ENCODE measurements around the gene DUOX1. TPM values are rescaled to one million over a fixed set of nuclear protein-coding genes. Genes with fewer than 3 reads are reported as not detected.
A peak's percentile ranks its signal among the peaks of the same experiment; 100 is the strongest.

DUOX1 gene
- polyA plus RNA-seq, 1 of the 3 experiments (the other 2 are of a cell fraction): not detected

DNA sequence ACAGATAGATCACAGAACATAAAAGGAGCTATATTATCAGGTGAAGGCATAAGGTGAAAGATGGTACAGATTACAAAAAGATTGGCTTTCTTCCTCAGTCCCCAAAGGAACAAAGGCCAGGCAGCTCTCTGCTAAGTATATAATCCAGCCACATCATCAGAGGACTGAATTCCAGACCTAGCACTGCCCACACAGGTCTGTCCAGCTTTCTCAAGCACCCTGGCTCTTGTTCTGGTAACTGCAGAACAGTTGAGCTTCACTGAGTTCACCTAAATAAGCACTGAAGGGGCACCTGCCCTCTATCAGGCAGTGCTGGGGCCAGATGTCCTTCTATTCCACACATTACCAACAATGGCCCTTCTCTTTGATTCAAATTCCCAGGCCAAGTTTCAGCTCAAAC lies 6.4 kb upstream of the DUOX1 start:
- Histone ChIP-seq H3F3A (replicated peaks; ENCODE audit: insufficient read depth) (no peaks in the 10 kb centered on the region), H2AFZ (ENCODE audit: low read depth) (no peak overlapping the region), H3K9me2 (no peaks in the 10 kb centered on the region), H3K9ac (no peak overlapping the region), H3K27ac (ENCODE audit: low read depth in 2 of 2, low read length in 1 of 2) (no peak overlapping the region), H3K9me3 (no peaks in the 10 kb centered on the region), H4K20me1 (ENCODE audit: insufficient read depth) (no peaks in the 10 kb centered on the region), H3K27me3 (ENCODE audit: insufficient read depth) (peaks cover 10% of the 10 kb centered on the region; the same call in 1 of the 2 replicates), H3K36me3 (replicated peaks in 1 of 2; ENCODE audit: control insufficient read depth in 1 of 2, insufficient read depth in 2 of 2, low read length in 1 of 2) (no peaks in the 10 kb centered on the region), H3K4me2 (no peak overlapping the region), H3K79me2 (ENCODE audit: insufficient read depth) (no peaks in the 10 kb centered on the region), H3K4me3 (ENCODE audit: low read depth in 2 of 2, low read length in 1 of 2) (no peak overlapping the region), H3K4me1 (ENCODE audit: control insufficient read depth in 1 of 2, insufficient read depth in 2 of 2, low read depth in 1 of 2, low read length in 1 of 2) (peaks cover 6% of the 10 kb centered on the region in 2 experiments; a peak in 3 of 4 replicates)
- CTCF ChIA-PET: interaction anchor here (0.9 to 1.2 kb wide), 2 partner anchors 9 to 78 kb away, joined by 3 read pairs; partner anchors contain the start of gene DUOXA2
- POLR2A ChIA-PET: no interaction called here
- TF ChIP-seq, protein P1, sequence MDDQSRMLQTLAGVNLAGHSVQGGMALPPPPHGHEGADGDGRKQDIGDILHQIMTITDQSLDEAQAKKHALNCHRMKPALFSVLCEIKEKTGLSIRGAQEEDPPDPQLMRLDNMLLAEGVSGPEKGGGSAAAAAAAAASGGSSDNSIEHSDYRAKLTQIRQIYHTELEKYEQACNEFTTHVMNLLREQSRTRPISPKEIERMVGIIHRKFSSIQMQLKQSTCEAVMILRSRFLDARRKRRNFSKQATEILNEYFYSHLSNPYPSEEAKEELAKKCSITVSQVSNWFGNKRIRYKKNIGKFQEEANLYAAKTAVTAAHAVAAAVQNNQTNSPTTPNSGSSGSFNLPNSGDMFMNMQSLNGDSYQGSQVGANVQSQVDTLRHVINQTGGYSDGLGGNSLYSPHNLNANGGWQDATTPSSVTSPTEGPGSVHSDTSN (IDR thresholded peaks at IDR 0.05): no peak
- TF ChIP-seq YY1 (IDR thresholded peaks at IDR 0.05; ENCODE audit: low read depth) (no peak), RFX5 (IDR thresholded peaks at IDR 0.05; ENCODE audit: low read length) (no peak), EZH2phosphoT487 (IDR thresholded peaks at IDR 0.05; ENCODE audit: borderline replicate concordance, low read depth) (no peak)
- TF ChIP-seq, protein P2, sequence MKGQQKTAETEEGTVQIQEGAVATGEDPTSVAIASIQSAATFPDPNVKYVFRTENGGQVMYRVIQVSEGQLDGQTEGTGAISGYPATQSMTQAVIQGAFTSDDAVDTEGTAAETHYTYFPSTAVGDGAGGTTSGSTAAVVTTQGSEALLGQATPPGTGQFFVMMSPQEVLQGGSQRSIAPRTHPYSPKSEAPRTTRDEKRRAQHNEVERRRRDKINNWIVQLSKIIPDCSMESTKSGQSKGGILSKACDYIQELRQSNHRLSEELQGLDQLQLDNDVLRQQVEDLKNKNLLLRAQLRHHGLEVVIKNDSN (IDR thresholded peaks at IDR 0.05; ENCODE audit: borderline replicate concordance, low read depth): no peak
- DNase-seq: no peak

DNA sequence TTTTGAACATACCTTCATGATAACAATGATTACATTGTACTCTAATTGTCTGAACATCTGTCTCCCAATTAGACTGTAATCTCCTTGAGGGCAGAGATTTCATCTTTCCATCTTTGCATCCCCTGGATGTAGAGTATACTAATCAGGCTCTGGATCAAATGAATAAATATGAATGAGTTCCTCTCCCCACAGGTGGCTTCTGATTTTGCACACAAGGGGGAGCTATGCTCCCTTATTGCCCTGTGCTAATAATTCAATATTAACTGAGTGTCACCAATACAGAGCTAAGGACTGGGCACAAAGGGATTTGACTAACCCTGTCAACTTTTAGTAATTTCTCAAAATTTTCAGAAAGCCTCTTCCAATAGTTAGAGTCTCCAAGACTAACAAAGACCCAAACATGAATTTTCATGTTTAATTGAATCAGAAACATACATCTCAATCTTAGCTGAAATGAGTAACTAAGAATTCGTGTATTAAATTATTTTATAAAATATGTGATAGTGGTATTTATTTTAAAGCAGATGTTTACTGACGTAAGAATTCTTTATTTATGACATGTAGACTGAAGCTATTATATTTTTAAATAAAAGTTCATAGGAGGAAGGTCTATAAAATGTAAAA lies 3.1 kb upstream of the DUOX1 start:
- no peaks in the 10 kb centered on the region for H4K20me1 ChIP-seq (ENCODE audit: insufficient read depth)
- no peak overlapping the region for H3K9ac ChIP-seq
- no peak for DNase-seq
- no peak overlapping the region for H3K27ac ChIP-seq (ENCODE audit: low read depth in 2 of 2, low read length in 1 of 2)
- ChIA-PET POLR2A (no interaction called here), CTCF (interaction anchor here (1.1 to 1.4 kb wide), 3 partner anchors 9 to 79 kb away, joined by 3 to 11 read pairs (median 8); no protein-coding TSS in a partner anchor)
- TF ChIP-seq JUND (IDR thresholded peaks at IDR 0.05): no peak
- TF ChIP-seq, protein P2 (IDR thresholded peaks at IDR 0.05; ENCODE audit: borderline replicate concordance, low read depth): no peak
- peak; percentile 50 for TF ChIP-seq RAD21 (IDR thresholded peaks at IDR 0.05; ENCODE audit: low read length)
- peak; percentile 30 for TF ChIP-seq SMC3 (IDR thresholded peaks at IDR 0.05; ENCODE audit: low read depth, low read length)
- TF ChIP-seq, protein P3, sequence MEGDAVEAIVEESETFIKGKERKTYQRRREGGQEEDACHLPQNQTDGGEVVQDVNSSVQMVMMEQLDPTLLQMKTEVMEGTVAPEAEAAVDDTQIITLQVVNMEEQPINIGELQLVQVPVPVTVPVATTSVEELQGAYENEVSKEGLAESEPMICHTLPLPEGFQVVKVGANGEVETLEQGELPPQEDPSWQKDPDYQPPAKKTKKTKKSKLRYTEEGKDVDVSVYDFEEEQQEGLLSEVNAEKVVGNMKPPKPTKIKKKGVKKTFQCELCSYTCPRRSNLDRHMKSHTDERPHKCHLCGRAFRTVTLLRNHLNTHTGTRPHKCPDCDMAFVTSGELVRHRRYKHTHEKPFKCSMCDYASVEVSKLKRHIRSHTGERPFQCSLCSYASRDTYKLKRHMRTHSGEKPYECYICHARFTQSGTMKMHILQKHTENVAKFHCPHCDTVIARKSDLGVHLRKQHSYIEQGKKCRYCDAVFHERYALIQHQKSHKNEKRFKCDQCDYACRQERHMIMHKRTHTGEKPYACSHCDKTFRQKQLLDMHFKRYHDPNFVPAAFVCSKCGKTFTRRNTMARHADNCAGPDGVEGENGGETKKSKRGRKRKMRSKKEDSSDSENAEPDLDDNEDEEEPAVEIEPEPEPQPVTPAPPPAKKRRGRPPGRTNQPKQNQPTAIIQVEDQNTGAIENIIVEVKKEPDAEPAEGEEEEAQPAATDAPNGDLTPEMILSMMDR (IDR thresholded peaks at IDR 0.05): peak; percentile 60
- no peak for TF ChIP-seq YY1 (IDR thresholded peaks at IDR 0.05; ENCODE audit: low read depth)
- TF ChIP-seq FOSL2 (IDR thresholded peaks at IDR 0.05; ENCODE audit: borderline replicate concordance, low read depth): no peak
- peaks cover 10% of the 10 kb centered on the region; the same call in 1 of the 2 replicates for H3K27me3 ChIP-seq (ENCODE audit: insufficient read depth)
- no peaks in the 10 kb centered on the region for H3K79me2 ChIP-seq (ENCODE audit: insufficient read depth)
- H3K4me1 ChIP-seq (ENCODE audit: control insufficient read depth in 1 of 2, insufficient read depth in 2 of 2, low read depth in 1 of 2, low read length in 1 of 2): peaks cover 0 to 3% of the 10 kb centered on the region in 2 experiments; a peak in 2 of 4 replicates
- H3K4me3 ChIP-seq (ENCODE audit: low read depth in 2 of 2, low read length in 1 of 2): peak overlapping the region in 1 of 2 experiments; percentile 9; a peak in 1 of 4 replicates
- no peaks in the 10 kb centered on the region for H3F3A ChIP-seq (replicated peaks; ENCODE audit: insufficient read depth)
- H2AFZ ChIP-seq (ENCODE audit: low read depth): no peak overlapping the region
- no peak overlapping the region for H3K4me2 ChIP-seq
- H3K9me2 ChIP-seq: no peaks in the 10 kb centered on the region
- no peaks in the 10 kb centered on the region for H3K9me3 ChIP-seq
- H3K36me3 ChIP-seq (replicated peaks in 1 of 2; ENCODE audit: control insufficient read depth in 1 of 2, insufficient read depth in 2 of 2, low read length in 1 of 2): no peaks in the 10 kb centered on the region
- 41% methylated on average over 2 of the region's 2 CpGs for WGBS (ENCODE audit: low lambda C conversion rate)
